SKM-1 treated with dmso at 0.1 percent for 144 hours (cell line): ENCODE measurements around the gene HECTD4.
"Not testable (repeated sequence)": the region's sequence is repeated elsewhere in the genome, so short reads cannot be mapped to it uniquely, and the experiment has no call there.

ENCODE experiments used
- DNase-seq: peaks from one replicate; lab custom pipeline; 2025; ENCODE audit not compliant: unreplicated experiment; lab: John Stamatoyannopoulos, UW

Gene HECTD4

GRCh38 chr12:112354399-112354798, 27.8 kb downstream of the HECTD4 start:
- DNase-seq, result no peak

DNA sequence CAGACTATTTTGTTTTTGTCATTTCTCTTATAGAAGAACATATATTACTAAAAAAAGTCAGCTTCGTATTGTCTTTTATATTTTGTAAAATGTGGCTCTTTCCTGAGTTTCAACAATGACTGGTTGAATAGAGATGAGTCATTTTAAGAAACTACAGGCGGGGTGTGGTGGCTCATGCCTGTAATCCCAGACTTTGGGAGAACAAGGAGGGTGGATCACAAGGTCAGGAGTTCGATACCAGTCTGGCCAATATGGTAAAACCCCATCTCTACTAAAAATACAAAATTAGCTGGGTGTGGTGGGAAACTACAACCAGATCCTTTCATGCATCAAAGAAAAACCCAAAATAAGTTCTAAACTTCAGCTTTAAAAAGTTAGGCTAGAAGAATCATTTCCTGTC, 28.8 kb downstream of the HECTD4 start:
- DNase-seq, result no peak

DNA sequence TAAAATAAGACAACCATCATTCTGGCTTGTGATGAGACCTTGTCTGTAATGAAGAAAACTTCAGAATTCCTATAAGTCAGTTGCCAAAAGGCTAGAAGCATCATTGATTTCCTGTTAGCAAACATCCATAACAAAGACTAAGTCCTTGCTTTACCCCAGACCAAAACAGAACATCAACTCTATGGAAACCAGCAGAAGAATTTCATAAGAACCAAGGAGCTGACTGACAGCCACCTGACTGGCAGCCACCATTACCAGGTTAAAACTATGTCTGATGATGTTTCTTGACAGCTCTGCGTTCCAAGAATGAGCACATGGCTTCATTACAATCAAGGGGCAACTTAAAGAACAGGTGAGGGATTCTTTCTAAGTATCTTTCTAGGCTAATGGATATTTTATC, 29.3 kb downstream of the HECTD4 start:
- no peak for DNase-seq

DNA sequence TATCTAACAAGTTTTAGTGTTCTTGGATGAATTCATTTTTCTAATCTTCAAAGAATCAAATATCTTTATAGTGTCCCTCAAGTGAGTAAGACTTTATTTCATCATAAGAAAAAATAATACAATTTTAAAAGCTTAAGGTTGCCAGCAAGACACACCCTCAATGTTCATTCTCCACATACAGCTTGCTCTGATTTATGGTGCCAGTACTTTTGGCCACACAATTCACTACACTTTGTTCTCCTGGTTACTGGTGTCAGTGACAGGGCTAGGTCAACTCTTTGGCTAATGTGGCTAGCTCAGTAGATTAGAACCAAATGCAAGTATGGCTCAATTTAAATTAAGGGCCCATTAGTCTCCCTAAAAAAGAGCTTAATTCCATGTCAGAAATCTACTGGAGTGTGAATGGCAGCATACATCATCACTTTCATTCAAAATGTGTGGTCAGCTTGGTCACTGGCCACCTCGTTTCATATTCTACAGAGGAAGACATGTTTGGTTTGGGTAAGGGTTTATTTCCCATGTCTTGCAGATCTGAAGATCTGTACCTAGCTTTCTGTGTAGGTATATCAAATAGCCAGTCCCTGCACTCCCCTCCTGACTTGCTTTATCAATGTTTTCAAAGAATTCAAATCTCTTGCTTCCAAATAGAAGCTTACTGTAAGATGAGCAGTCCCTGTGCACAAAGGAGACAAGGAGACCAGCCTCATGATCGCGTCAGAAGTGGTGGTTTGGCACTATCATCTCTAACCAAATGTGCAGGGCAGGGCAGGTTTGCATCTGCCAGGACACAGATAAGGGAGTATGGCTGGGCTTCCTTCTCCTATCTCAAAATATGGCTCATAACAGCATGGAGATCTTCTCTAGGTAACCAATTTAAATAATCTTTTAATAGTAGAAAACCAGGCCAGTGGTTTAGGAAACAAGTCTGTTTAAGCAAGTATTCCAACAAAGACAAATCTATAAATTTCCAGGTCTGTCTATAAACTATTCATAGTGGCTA, 31.3 kb downstream of the HECTD4 start:
- DNase-seq, result no peak

DNA sequence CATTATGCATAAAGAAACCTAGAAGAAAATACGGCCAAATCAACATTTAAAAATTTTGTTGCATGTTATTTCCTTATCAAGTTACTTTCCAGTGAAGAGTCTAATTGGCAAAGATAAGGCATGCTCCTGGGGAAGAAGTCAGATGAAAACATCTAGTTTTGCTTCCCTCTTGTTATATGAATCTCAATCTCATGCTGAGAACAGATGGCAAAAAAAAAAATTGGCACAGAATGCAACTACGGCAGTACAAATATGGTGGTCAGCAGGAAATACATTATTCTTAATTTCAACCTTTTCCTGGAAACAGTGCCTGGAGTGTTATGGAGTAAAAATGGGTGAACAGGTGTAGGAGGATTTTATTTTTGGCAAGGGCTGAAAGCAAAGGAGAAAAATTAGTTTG, 32.8 kb downstream of the HECTD4 start:
- no peak for DNase-seq

GRCh38 chr12:112348926-112349325, 33.3 kb downstream of the HECTD4 start:
- DNase-seq, result not testable (repeated sequence)

DNA sequence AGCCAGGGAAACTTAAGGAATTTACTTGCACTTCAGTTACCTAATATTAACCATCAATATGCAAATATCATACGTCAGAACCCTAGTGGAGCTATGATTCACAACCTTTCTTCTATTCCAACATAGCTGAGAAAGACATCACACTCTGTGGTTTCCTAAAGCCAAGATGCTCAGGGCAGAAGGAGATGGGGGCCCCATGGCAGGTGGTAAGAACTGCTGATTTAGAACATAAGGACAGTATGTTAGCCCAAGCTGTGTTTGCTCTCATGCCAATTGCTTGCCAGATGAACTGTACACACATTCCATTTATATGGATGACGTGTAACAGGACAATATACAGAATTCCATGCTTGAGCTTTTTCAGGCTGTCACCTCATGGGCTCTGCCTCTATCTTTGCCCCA, 34.6 kb downstream of the HECTD4 start:
- no peak for DNase-seq

GRCh38 chr12:112346194-112346593, 36.0 kb downstream of the HECTD4 start:
- DNase-seq, result no peak

GRCh38 chr12:112344220-112344619, 38.0 kb downstream of the HECTD4 start:
- no peak for DNase-seq

DNA sequence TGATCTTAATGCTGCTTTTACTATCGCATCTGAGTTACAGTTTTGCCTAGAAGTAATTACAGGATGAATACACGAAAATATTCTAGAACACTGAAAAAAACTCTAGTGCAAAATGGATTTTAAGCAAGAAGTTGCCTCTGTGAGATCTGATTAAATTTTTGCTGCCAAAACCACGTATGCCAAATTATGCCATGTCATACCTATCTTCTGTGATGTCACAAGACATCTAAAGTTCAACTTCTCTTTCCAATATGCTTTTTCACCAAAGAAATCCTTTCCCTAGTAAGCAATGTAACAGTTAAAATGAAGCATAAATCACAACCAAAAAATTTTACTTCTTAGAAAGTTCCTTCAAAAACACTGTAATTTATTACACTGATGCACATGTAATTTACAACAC, 39.6 kb downstream of the HECTD4 start:
- no peak for DNase-seq

GRCh38 chr12:112341046-112341825, 41.0 kb downstream of the HECTD4 start:
- DNase-seq, result no peak

DNA sequence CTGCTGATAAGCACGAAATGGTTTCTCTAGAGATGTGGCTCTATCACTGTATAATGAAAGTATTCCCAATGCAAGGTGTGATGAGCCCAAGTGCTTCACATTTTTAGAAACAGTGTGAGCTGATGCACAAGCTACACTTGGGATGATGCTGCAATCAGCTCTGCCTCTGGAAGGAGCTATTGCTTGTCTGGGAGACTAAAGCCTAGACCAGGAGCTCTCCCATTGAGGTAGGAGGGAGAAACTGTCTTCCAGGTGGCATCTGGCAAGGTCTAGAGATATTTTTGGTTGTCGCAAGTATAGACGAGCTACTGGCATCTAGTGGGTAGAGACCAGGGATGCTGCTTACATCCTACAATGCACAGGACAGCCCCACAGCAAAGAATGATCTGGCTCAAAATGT, 42.0 kb downstream of the HECTD4 start:
- DNase-seq, result no peak

GRCh38 chr12:112334999-112335398, 47.2 kb downstream of the HECTD4 start:
- not testable (repeated sequence) for DNase-seq

- no peak for DNase-seq
These were observed 49.2 kb downstream of the HECTD4 start for GRCh38 chr12:112333019-112333418.

DNA sequence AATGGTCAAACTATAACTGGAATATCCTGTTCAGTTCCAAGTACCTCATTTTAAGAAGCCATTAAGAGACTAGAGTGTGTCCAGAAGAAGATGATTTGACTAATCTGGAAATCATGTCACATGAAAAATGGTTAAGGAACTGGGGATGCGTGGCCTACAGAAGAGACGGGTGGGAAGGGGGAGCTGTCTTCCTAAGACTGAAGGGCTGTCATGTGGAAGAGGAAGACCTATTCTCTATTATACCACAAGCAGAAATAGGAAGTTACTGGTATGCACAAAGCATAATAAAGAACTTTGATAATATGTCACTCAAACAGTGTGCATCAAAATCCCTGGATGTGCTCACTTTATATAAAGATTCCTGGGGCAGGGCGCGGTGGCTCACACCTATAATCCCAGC, 50.3 kb downstream of the HECTD4 start:
- no peak for DNase-seq

- DNase-seq, result no peak
These were observed 51.5 kb downstream of the HECTD4 start for GRCh38 chr12:112330706-112331105.

- no peak for DNase-seq
These were observed 53.6 kb downstream of the HECTD4 start for GRCh38 chr12:112328456-112329124.

DNA sequence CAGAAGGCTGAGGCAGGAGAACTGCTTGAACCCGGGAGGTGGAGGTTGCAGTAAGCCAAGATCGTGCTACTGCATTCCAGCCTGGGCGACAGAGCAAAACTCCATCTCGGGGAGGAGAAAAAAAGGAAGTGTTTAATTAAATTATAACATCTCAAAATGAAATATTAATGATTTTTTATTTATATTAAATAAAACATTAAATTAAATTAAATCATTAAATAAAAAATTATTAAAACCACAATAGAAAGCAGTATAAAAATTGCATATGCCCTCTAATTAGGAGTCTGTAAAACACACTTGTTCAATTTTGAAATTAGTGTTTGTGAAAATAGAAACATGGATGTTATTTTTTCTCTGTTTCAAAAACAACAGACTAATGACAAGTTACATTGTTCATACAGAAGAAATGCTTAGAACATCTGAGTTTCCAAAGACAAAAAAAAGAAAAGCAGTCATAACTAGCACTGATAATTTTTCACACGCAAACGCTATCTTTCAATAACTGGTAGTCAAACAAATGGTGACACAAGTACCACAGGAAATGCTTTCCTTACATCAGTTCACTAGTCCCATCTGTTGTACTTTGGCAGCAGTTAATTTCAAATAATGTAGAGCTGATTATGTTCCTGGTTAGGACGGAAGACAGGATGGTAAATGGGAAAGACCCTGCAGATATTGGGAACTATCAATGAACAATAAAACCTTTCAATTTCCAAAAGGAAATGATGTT, 54.9 kb downstream of the HECTD4 start:
- DNase-seq, result no peak

DNA sequence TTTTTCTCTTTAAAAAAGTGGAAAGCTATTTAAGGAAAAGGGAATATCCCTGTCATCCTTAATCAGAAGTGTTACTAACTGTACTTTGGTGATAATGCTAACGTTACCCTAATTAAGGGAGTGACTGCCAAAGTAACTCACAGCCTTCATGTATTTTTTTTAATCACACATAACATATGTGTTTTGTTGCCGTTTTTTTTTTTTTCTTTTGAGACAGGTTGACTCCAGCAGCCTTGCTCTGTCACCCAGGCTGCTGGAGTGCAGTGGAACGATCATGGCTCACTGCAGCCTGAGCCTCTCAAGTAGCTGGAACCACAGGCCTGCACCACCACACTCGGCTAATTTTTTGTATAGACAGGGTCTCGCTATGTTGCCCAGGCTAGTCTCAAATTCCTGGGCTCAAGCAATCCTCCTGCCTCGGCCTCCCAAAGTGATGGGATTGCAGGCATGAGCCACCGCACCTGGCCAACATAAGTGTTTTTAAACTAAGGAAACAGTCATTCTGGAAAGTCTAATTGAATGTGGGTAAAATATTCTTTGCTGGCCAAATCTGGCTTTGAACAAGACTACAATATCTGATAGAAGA, 56.5 kb downstream of the HECTD4 start:
- no peak for DNase-seq

GRCh38 chr12:112325157-112325556, 57.1 kb downstream of the HECTD4 start:
- no peak for DNase-seq
